Epithelial cell of proximal tubule (primary cell): ENCODE data around the gene MX2. TPM values are rescaled to one million over a fixed set of nuclear protein-coding genes. Genes with fewer than 3 reads are reported as not detected.

ENCODE experiments used
- DNase-seq: peaks from one replicate; pipeline ENCODE4 v3.0.0-alpha.2; 2011; ENCODE audit warnings: low read depth
- H3K4me3 ChIP-seq: 2 replicates; pipeline ENCODE4 v1.5.1; 2011; ENCODE audit warnings: low read depth, mild to moderate bottlenecking, low read length
- total RNA-seq: library from RNA; depleted of rRNA; stranded (reverse); fragments of >200 nt; gene quantifications from 2 replicates; pipeline ENCODE4 v1.2.3, GENCODE V29; 2015
- TF ChIP-seq, protein P1 (sequence below): conservative IDR thresholded peaks from 2 replicates; pipeline ENCODE4 v1.5.1; 2012; ENCODE audit warnings: low read depth, mild to moderate bottlenecking, low read length

MX2 gene
- total RNA-seq, 1 donor from 2014 or later: 0.12 TPM

DNA sequence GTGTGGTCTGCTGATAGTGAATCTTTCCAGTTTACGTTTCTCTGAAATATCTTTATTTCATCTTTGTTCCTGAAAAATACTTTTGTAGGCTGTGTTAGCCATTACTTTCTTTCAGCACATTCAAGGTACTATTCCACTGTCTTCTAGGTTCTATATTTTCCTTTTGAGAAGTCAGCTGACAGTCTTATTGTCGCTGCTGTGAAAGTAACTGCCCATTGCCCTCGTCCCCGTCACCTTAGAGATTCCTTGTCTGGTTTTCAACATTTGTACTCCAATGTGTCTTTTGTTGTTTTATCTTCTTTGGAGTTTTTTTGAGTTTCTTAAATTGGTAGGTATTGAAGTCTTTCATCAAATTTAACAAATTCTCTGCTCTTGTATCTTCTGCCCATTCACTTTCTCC, 19.8 kb upstream of the MX2 start:
- no peak for DNase-seq
- TF ChIP-seq, protein P1, sequence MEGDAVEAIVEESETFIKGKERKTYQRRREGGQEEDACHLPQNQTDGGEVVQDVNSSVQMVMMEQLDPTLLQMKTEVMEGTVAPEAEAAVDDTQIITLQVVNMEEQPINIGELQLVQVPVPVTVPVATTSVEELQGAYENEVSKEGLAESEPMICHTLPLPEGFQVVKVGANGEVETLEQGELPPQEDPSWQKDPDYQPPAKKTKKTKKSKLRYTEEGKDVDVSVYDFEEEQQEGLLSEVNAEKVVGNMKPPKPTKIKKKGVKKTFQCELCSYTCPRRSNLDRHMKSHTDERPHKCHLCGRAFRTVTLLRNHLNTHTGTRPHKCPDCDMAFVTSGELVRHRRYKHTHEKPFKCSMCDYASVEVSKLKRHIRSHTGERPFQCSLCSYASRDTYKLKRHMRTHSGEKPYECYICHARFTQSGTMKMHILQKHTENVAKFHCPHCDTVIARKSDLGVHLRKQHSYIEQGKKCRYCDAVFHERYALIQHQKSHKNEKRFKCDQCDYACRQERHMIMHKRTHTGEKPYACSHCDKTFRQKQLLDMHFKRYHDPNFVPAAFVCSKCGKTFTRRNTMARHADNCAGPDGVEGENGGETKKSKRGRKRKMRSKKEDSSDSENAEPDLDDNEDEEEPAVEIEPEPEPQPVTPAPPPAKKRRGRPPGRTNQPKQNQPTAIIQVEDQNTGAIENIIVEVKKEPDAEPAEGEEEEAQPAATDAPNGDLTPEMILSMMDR: no peak
- H3K4me3 ChIP-seq: no peak overlapping the region

DNA sequence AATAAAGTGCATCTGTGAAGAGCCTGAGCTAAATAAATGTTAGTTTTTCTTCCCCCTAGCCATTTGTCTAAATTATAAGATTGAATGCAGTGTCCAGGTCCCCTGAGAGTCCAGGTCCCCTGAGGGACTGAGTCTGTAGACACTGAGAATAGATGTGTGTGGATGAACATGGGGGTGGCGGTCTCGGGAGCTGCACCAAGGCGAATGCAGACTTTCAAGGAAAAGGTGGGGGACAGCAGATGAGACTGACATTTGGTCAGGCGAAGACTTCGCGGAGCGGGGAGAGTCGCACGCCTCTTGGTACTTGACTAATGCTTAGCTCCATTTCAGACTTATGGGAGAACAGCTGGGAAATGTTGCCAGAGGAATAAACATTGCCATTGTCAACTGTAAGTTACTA, 17.7 kb upstream of the MX2 start:
- no peak overlapping the region for H3K4me3 ChIP-seq
- DNase-seq: no peak

DNA sequence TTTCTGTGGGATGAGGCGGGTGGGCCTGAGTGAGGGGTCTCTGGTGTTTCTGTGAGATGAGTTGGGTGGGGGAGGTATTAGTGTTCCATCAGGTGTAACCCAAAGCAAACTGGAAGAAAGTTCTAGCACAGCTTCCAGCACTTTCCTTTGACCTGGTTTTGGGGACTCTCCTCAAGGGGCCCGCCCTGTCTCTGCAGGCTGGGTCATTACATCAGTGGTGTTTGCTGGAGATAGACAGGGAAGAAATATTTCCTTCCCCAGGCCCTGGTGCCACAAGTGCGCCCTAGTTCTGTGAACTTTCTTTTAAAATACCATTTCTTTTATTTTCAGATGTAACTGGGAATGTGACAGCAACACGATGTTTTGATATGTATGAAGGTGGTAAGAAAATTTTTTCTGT, 16.5 kb upstream of the MX2 start:
- no peak overlapping the region for H3K4me3 ChIP-seq
- TF ChIP-seq, protein P1: no peak
- DNase-seq: no peak

More for the DNA sequence above, 17.7 kb upstream of the MX2 start:
- TF ChIP-seq, protein P1: no peak

- H3K4me3 ChIP-seq: no peak overlapping the region
- no peak for DNase-seq
- TF ChIP-seq, protein P1: no peak
Observed at GRCh38 chr21:41345934-41346685, 15.7 kb upstream of the MX2 start.

DNA sequence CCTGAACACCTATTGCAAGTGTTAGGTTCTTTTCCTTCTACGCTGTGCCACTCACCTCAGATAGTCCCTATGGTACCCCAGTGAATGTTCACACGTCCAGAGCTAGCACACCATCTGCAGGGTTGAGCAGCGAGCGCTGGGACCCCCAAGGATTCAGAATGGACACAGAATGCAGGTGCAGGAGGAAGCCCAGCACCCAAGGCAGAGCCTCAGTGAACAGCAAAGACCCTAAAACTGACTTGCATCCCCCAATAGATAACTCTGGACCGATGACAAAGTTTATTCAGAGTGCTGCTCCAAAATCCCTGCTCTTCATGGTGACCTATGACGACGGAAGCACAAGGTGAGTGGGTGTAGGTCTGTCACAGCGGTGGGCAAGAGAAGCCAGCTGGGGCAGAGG, 15.1 kb upstream of the MX2 start:
- no peak for DNase-seq
- TF ChIP-seq, protein P1: no peak
- H3K4me3 ChIP-seq: no peak overlapping the region

GRCh38 chr21:41348434-41348833, 13.4 kb upstream of the MX2 start:
- TF ChIP-seq, protein P1: no peak
- DNase-seq: no peak
- H3K4me3 ChIP-seq: no peak overlapping the region

- TF ChIP-seq, protein P1: no peak
- no peak overlapping the region for H3K4me3 ChIP-seq
- no peak for DNase-seq
Observed at GRCh38 chr21:41349126-41349525, 12.7 kb upstream of the MX2 start.
